Measurements from ENCODE around the gene PTCHD4. TPM values are rescaled to one million over a fixed set of nuclear protein-coding genes. Genes with fewer than 3 reads are reported as not detected.

Gene PTCHD4
- total RNA-seq, 2 donors from 2014 or later, result not detected

GRCh38 chr6:48090546-48090945 lies 20.5 kb downstream of the PTCHD4 start:
- H3K4me3 ChIP-seq, result no peak overlapping the region
- no peak overlapping the region for H3K9ac ChIP-seq (ENCODE audit: low read depth in 2 of 2, low read length in 2 of 2)
- H3K27ac ChIP-seq, result no peak overlapping the region
- TF ChIP-seq CTCF (IDR thresholded peaks at IDR 0.05), result no peak
- no peaks in the 10 kb centered on the region for H3K36me3 ChIP-seq
- intact Hi-C loops (cut with DNase I), result no loop called here
- no peaks in the 10 kb centered on the region for H3K27me3 ChIP-seq
- H3K9me3 ChIP-seq, result no peaks in the 10 kb centered on the region
- DNase-seq, result no peak
- no peaks in the 10 kb centered on the region for H3K4me1 ChIP-seq

GRCh38 chr6:48087448-48087847 lies 23.5 kb downstream of the PTCHD4 start:
- intact Hi-C loops (cut with DNase I), result no loop called here
- no peak for TF ChIP-seq CTCF (IDR thresholded peaks at IDR 0.05)
- no peak overlapping the region for H3K27ac ChIP-seq

DNA sequence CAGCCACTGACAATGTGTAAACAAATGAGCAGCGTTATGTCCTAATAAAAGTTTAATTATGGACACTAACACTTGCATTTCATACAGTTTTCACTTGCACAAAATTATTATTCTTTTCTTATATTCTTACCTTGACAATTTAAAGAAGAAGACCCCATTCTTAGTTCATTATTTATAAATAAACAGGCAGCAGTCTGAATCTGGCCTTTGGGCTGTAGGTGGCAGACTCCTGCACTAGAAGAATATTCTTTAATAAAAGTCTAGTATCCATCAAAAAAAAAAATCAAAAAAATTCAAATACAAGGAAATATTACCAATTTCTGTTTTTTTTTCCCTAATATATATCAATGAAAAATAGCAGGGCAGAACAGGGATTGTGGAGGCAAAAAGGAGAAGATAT lies 24.8 kb downstream of the PTCHD4 start:
- H3K4me1 ChIP-seq, result no peaks in the 10 kb centered on the region
- no peaks in the 10 kb centered on the region for H3K36me3 ChIP-seq
- H3K27ac ChIP-seq, result no peak overlapping the region

More at GRCh38 chr6:48087448-48087847, 23.5 kb downstream of the PTCHD4 start:
- Histone ChIP-seq H3K4me3 (no peak overlapping the region), H3K27me3 (no peaks in the 10 kb centered on the region), H3K4me1 (no peaks in the 10 kb centered on the region), H3K36me3 (no peaks in the 10 kb centered on the region), H3K9ac (ENCODE audit: low read depth in 2 of 2, low read length in 2 of 2) (no peak overlapping the region), H3K9me3 (no peaks in the 10 kb centered on the region)
- no peak for DNase-seq

DNA sequence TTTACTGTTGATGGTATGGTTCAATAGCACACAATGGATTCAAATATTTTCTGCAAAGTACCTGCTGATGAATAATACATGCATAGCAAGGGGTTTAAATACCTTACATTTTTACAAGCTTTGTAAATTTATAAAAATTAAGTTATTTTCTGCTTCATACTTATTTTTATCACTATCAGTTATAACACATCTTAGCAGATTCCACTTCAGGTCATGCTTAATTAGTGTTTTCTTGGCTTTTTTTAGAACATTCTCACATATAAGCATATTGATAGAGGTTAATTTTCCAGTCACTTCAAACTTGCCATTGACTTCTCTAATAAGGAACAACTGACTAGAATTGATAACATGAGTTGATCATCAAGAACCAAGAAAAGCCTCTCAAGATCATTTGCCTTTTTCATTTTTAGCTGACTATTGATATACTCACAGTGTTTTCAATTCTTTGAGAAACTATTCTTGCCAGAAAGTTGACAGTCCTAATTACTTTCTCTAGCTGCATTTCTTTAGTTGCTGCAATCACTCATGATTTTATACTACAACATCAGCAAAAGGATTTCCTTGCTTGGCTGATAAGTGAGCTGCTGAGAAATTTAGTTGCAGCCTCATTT lies 25.8 kb downstream of the PTCHD4 start:
- Histone ChIP-seq H3K4me3 (no peak overlapping the region), H3K4me1 (no peaks in the 10 kb centered on the region), H3K27ac (no peak overlapping the region), H3K9ac (ENCODE audit: low read depth in 2 of 2, low read length in 2 of 2) (no peak overlapping the region), H3K9me3 (no peaks in the 10 kb centered on the region), H3K36me3 (no peaks in the 10 kb centered on the region), H3K27me3 (no peaks in the 10 kb centered on the region)
- no peak for TF ChIP-seq CTCF (IDR thresholded peaks at IDR 0.05)
- DNase-seq, result no peak
- intact Hi-C loops (cut with DNase I), result no loop called here

More for the DNA sequence above, 24.8 kb downstream of the PTCHD4 start:
- H3K9ac ChIP-seq (ENCODE audit: low read depth in 2 of 2, low read length in 2 of 2), result no peak overlapping the region
- H3K4me3 ChIP-seq, result no peak overlapping the region
- intact Hi-C loops (cut with DNase I), result no loop called here
- DNase-seq, result no peak
- no peak for TF ChIP-seq CTCF (IDR thresholded peaks at IDR 0.05)
- no peaks in the 10 kb centered on the region for H3K9me3 ChIP-seq
- no peaks in the 10 kb centered on the region for H3K27me3 ChIP-seq

GRCh38 chr6:48084201-48084600 lies 26.8 kb downstream of the PTCHD4 start:
- Histone ChIP-seq H3K4me1 (no peaks in the 10 kb centered on the region), H3K9me3 (no peaks in the 10 kb centered on the region), H3K27ac (no peak overlapping the region), H3K27me3 (no peaks in the 10 kb centered on the region), H3K9ac (ENCODE audit: low read depth in 2 of 2, low read length in 2 of 2) (no peak overlapping the region), H3K36me3 (no peaks in the 10 kb centered on the region), H3K4me3 (no peak overlapping the region)
- no peak for TF ChIP-seq CTCF (IDR thresholded peaks at IDR 0.05)
- no peak for DNase-seq
- intact Hi-C loops (cut with DNase I), result no loop called here

Measured in colonic mucosa (tissue), 4 donors.